Neutrophil (primary cell): ENCODE measurements around the gene CACNA1C.

Experiments used
- H3K27ac ChIP-seq: fragments of 200-600 bp; sonication (generic); 2 replicates; pipeline ENCODE4 v1.5.1; 2016; ENCODE audit warnings: mild to moderate bottlenecking, moderate library complexity
- H3K27me3 ChIP-seq: fragments of 200-600 bp; sonication (generic); 2 replicates; pipeline ENCODE4 v1.6.0; 2016; ENCODE audit warnings: mild to moderate bottlenecking
- H3K36me3 ChIP-seq: fragments of 200-600 bp; sonication (generic); 2 replicates; pipeline ENCODE4 v1.5.1; 2017
- H3K4me1 ChIP-seq, 2 experiments: fragments of 200-600 bp in 1 of 2; sonication (generic) in 1 of 2; 1 replicate in 1 of 2; 2 replicates in 1 of 2; pipeline versions ENCODE4 v1.5.1 to v1.6.1; 2013 to 2016; ENCODE audit warnings: low read depth in 1 of 2, low read length in 1 of 2, mild to moderate bottlenecking in 1 of 2, moderate library complexity in 1 of 2; ENCODE audit not compliant: control insufficient read depth in 1 of 2, insufficient read depth in 1 of 2
- H3K4me3 ChIP-seq, 2 experiments: fragments of 200-600 bp in 1 of 2; sonication (generic) in 1 of 2; 1 replicate in 1 of 2; 2 replicates in 1 of 2; pipeline ENCODE4 v1.5.1; 2013 to 2016; ENCODE audit warnings: low read depth in 1 of 2, low read length in 1 of 2, mild to moderate bottlenecking in 1 of 2, moderate library complexity in 1 of 2
- H3K9me3 ChIP-seq: fragments of 200-600 bp; sonication (generic); 2 replicates; pipeline ENCODE4 v1.5.1; 2016
- CTCF ChIP-seq: fragments of 200-600 bp; sonication (generic); IDR thresholded peaks from 2 replicates; pipeline ENCODE4 v1.5.1; 2016; ENCODE audit warnings: antibody characterized with exemption

The CACNA1C gene

GRCh38 chr12:2343681-2344080, 290.9 kb downstream of the CACNA1C start:
- H3K4me3 ChIP-seq: no peak overlapping the region
- no peaks in the 10 kb centered on the region for H3K27me3 ChIP-seq
- no peak for TF ChIP-seq CTCF
- H3K9me3 ChIP-seq: no peaks in the 10 kb centered on the region
- H3K27ac ChIP-seq: peak overlapping the region; percentile 70
- H3K36me3 ChIP-seq: no peaks in the 10 kb centered on the region
- H3K4me1 ChIP-seq: peaks cover 68 to 74% of the 10 kb centered on the region in 2 experiments

GRCh38 chr12:2344476-2344875, 291.7 kb downstream of the CACNA1C start:
- no peaks in the 10 kb centered on the region for H3K36me3 ChIP-seq
- no peaks in the 10 kb centered on the region for H3K9me3 ChIP-seq
- H3K4me1 ChIP-seq: peaks cover 61 to 68% of the 10 kb centered on the region in 2 experiments
- peak overlapping the region; percentile 70 for H3K27ac ChIP-seq
- no peak overlapping the region for H3K4me3 ChIP-seq
- TF ChIP-seq CTCF: no peak
- no peaks in the 10 kb centered on the region for H3K27me3 ChIP-seq

GRCh38 chr12:2344885-2345284, 292.1 kb downstream of the CACNA1C start:
- Histone ChIP-seq H3K27ac (peak overlapping the region; percentile 70), H3K4me1 (peaks cover 61 to 68% of the 10 kb centered on the region in 2 experiments), H3K4me3 (no peak overlapping the region), H3K27me3 (no peaks in the 10 kb centered on the region), H3K9me3 (no peaks in the 10 kb centered on the region), H3K36me3 (no peaks in the 10 kb centered on the region)
- TF ChIP-seq CTCF: no peak

- Histone ChIP-seq H3K4me3 (no peak overlapping the region), H3K36me3 (no peaks in the 10 kb centered on the region), H3K4me1 (peaks cover 59% of the 10 kb centered on the region in 2 experiments), H3K27me3 (no peaks in the 10 kb centered on the region), H3K9me3 (no peaks in the 10 kb centered on the region), H3K27ac (peak overlapping the region; percentile 70)
- no peak for TF ChIP-seq CTCF
Measured at GRCh38 chr12:2345902-2346301, 293.1 kb downstream of the CACNA1C start.

- Histone ChIP-seq H3K36me3 (no peaks in the 10 kb centered on the region), H3K4me1 (peaks cover 54% of the 10 kb centered on the region in 2 experiments), H3K27ac (no peak overlapping the region), H3K4me3 (no peak overlapping the region), H3K9me3 (no peaks in the 10 kb centered on the region), H3K27me3 (no peaks in the 10 kb centered on the region)
- TF ChIP-seq CTCF: no peak
Measured at GRCh38 chr12:2346416-2346815, 293.6 kb downstream of the CACNA1C start.
